Stimulated activated memory B cell treated with anti-CD40 and anti-IgM and Interleukin-4, amounts not matched to agents 10 μg/mL and 1 μg/mL and 100 μg/mL, for 72 hours (primary cell): ENCODE data around the gene DLGAP5.

Experiments
- ATAC-seq: fragments of 150-1000 bp; cut with Tn5 transposase; 2 replicates; pipeline ENCODE4 v1.10.0; 2021
- H3K27ac Mint-ChIP-seq: one replicate; pipeline ENCODE4 v1.8.0; 2022; ENCODE audit warnings: mild to moderate bottlenecking, mixed read lengths
- H3K27me3 Mint-ChIP-seq: one replicate; pipeline ENCODE4 v1.8.0; 2022; ENCODE audit warnings: mixed read lengths
- H3K36me3 Mint-ChIP-seq: one replicate; pipeline ENCODE4 v1.8.0; 2022; ENCODE audit warnings: mixed read lengths
- H3K4me1 Mint-ChIP-seq: one replicate; pipeline ENCODE4 v1.8.0; 2022; ENCODE audit warnings: mixed read lengths
- H3K4me3 Mint-ChIP-seq: one replicate; pipeline ENCODE4 v1.8.0; 2022; ENCODE audit warnings: mild to moderate bottlenecking, moderate library complexity, mixed read lengths
- H3K9me3 Mint-ChIP-seq: one replicate; pipeline ENCODE4 v1.8.0; 2022; ENCODE audit warnings: mixed read lengths

DLGAP5 gene

DNA sequence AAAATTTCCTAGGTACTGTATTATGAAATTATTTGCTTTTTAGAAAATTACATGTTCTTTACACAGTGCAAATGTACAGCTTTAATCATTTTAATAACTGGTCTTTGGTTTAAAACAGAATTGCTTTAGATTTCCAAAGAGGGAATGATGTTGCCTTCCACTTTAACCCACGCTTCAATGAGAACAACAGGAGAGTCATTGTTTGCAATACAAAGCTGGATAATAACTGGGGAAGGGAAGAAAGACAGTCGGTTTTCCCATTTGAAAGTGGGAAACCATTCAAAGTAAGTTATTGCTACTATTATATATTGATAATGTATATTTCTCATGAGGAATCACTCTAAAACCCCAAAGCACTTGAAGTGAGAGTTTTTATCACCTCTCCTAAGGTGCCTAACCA, 48.9 kb downstream of the DLGAP5 start:
- Mint-ChIP-seq H3K4me1 (no peaks in the 10 kb centered on the region), H3K27me3 (no peaks in the 10 kb centered on the region), H3K4me3 (no peak overlapping the region), H3K36me3 (peaks cover 21% of the 10 kb centered on the region), H3K27ac (no peak overlapping the region), H3K9me3 (no peaks in the 10 kb centered on the region)
- ATAC-seq: no peak

- Mint-ChIP-seq H3K9me3 (no peaks in the 10 kb centered on the region), H3K4me3 (no peak overlapping the region), H3K27ac (no peak overlapping the region), H3K27me3 (no peaks in the 10 kb centered on the region), H3K4me1 (no peaks in the 10 kb centered on the region), H3K36me3 (peaks cover 21% of the 10 kb centered on the region)
- no peak for ATAC-seq
Measured at GRCh38 chr14:55141825-55142224, 49.6 kb downstream of the DLGAP5 start.

GRCh38 chr14:55139696-55140509, 51.5 kb downstream of the DLGAP5 start:
- H3K36me3 Mint-ChIP-seq: peaks cover 21% of the 10 kb centered on the region
- no peaks in the 10 kb centered on the region for H3K27me3 Mint-ChIP-seq
- no peaks in the 10 kb centered on the region for H3K4me1 Mint-ChIP-seq
- H3K27ac Mint-ChIP-seq: no peak overlapping the region
- H3K9me3 Mint-ChIP-seq: no peaks in the 10 kb centered on the region
- no peak for ATAC-seq
- H3K4me3 Mint-ChIP-seq: no peak overlapping the region

GRCh38 chr14:55139141-55139540, 52.2 kb downstream of the DLGAP5 start:
- H3K9me3 Mint-ChIP-seq: no peaks in the 10 kb centered on the region
- H3K36me3 Mint-ChIP-seq: peaks cover 21% of the 10 kb centered on the region
- H3K4me3 Mint-ChIP-seq: no peak overlapping the region
- H3K27me3 Mint-ChIP-seq: no peaks in the 10 kb centered on the region
- no peak for ATAC-seq
- H3K27ac Mint-ChIP-seq: no peak overlapping the region
- H3K4me1 Mint-ChIP-seq: no peaks in the 10 kb centered on the region

DNA sequence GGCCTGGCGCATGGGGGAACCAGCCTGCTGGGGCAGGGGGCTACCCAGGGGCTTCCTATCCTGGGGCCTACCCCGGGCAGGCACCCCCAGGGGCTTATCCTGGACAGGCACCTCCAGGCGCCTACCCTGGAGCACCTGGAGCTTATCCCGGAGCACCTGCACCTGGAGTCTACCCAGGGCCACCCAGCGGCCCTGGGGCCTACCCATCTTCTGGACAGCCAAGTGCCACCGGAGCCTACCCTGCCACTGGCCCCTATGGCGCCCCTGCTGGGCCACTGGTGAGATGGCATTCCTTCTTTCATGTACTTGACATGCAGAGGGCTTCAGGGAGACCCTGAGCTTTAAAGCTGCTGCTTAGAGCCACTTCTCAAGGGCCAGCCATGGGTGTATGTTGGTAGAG, 53.3 kb downstream of the DLGAP5 start:
- Mint-ChIP-seq H3K4me3 (no peak overlapping the region), H3K4me1 (no peaks in the 10 kb centered on the region), H3K36me3 (peaks cover 21% of the 10 kb centered on the region), H3K27me3 (no peaks in the 10 kb centered on the region), H3K9me3 (no peaks in the 10 kb centered on the region), H3K27ac (no peak overlapping the region)
- ATAC-seq: peak; percentile 31

GRCh38 chr14:55136885-55137786, 54.2 kb downstream of the DLGAP5 start:
- no peaks in the 10 kb centered on the region for H3K9me3 Mint-ChIP-seq
- H3K4me3 Mint-ChIP-seq: no peak overlapping the region
- no peaks in the 10 kb centered on the region for H3K27me3 Mint-ChIP-seq
- H3K36me3 Mint-ChIP-seq: peaks cover 21% of the 10 kb centered on the region
- no peak overlapping the region for H3K27ac Mint-ChIP-seq
- no peaks in the 10 kb centered on the region for H3K4me1 Mint-ChIP-seq
- no peak for ATAC-seq

DNA sequence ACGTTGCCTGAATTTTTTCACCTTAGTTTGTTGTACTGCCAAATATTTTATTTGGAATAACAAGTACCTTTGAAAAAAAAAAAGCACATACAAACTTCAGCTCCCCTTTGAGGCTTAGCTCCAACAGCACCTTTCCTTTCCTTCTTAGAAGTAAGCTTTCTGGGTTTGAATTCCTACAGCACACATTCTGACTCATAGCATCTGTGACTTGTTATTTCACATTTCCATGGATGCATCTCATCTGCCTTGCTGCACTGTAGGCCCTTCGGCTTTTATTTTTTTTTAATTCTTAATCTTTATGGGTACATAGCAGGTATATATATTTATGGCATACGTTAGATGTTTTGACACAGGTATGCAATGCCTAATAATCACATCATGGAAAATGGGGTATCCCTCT, 55.1 kb downstream of the DLGAP5 start:
- no peak for ATAC-seq
- no peak overlapping the region for H3K4me3 Mint-ChIP-seq

DNA sequence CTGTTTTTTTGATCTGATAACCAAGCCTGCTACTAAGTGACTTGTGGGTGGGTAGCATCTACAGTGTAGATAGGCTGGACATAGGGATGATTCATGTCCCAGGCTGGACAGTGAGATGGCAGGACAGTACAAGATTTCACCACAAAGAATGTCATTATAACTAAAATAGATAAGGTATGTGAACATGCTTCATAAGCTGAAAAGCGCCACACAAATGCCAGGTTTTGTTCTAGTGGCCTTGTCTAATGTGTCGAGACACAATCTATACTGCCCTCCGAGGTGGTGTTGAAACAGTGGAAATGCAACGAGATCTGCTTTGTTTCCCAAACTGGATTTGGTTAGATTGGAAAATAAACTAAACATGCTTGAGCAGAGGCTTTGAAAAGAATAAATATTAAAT, 58.0 kb downstream of the DLGAP5 start:
- H3K36me3 Mint-ChIP-seq: no peaks in the 10 kb centered on the region
- peaks cover 19% of the 10 kb centered on the region for H3K4me1 Mint-ChIP-seq
- H3K9me3 Mint-ChIP-seq: no peaks in the 10 kb centered on the region
- no peak for ATAC-seq
- H3K27ac Mint-ChIP-seq: no peak overlapping the region
- no peak overlapping the region for H3K4me3 Mint-ChIP-seq
- no peaks in the 10 kb centered on the region for H3K27me3 Mint-ChIP-seq

More for the DNA sequence above, 55.1 kb downstream of the DLGAP5 start:
- Mint-ChIP-seq H3K9me3 (no peaks in the 10 kb centered on the region), H3K4me1 (peaks cover 5% of the 10 kb centered on the region), H3K36me3 (peaks cover 15% of the 10 kb centered on the region), H3K27ac (no peak overlapping the region), H3K27me3 (no peaks in the 10 kb centered on the region)

- Mint-ChIP-seq H3K36me3 (no peaks in the 10 kb centered on the region), H3K27ac (no peak overlapping the region), H3K27me3 (no peaks in the 10 kb centered on the region), H3K4me1 (peaks cover 19% of the 10 kb centered on the region), H3K9me3 (no peaks in the 10 kb centered on the region), H3K4me3 (no peak overlapping the region)
- ATAC-seq: no peak
Measured at GRCh38 chr14:55131370-55132137, 59.8 kb downstream of the DLGAP5 start.

GRCh38 chr14:55130196-55130550, 61.2 kb downstream of the DLGAP5 start:
- H3K27ac Mint-ChIP-seq: peak overlapping the region; percentile 82
- H3K4me1 Mint-ChIP-seq: peaks cover 24% of the 10 kb centered on the region
- H3K27me3 Mint-ChIP-seq: no peaks in the 10 kb centered on the region
- no peaks in the 10 kb centered on the region for H3K36me3 Mint-ChIP-seq
- H3K9me3 Mint-ChIP-seq: no peaks in the 10 kb centered on the region
- ATAC-seq: no peak
- peak overlapping the region; percentile 86 for H3K4me3 Mint-ChIP-seq

GRCh38 chr14:55129428-55130195, 61.8 kb downstream of the DLGAP5 start:
- ATAC-seq: peak; percentile 83
- H3K4me1 Mint-ChIP-seq: peaks cover 24% of the 10 kb centered on the region
- H3K36me3 Mint-ChIP-seq: no peaks in the 10 kb centered on the region
- H3K9me3 Mint-ChIP-seq: no peaks in the 10 kb centered on the region
- H3K27ac Mint-ChIP-seq: peak overlapping the region; percentile 82
- peak overlapping the region; percentile 86 for H3K4me3 Mint-ChIP-seq
- no peaks in the 10 kb centered on the region for H3K27me3 Mint-ChIP-seq

- peak; percentile 78 for ATAC-seq
- no peaks in the 10 kb centered on the region for H3K9me3 Mint-ChIP-seq
- no peaks in the 10 kb centered on the region for H3K36me3 Mint-ChIP-seq
- H3K27me3 Mint-ChIP-seq: no peaks in the 10 kb centered on the region
- H3K4me3 Mint-ChIP-seq: peak within 1 kb of the TSS; percentile 86
- peak within 1 kb of the TSS; percentile 82 for H3K27ac Mint-ChIP-seq
- H3K4me1 Mint-ChIP-seq: peaks cover 24% of the 10 kb centered on the region
Measured at GRCh38 chr14:55129086-55129427, 62.3 kb downstream of the DLGAP5 start, which contains the start of gene LGALS3. LGALS3 (plus strand) TSS chr14:55129252; CDS start chr14:55137374, 8,122 bp downstream.

DNA sequence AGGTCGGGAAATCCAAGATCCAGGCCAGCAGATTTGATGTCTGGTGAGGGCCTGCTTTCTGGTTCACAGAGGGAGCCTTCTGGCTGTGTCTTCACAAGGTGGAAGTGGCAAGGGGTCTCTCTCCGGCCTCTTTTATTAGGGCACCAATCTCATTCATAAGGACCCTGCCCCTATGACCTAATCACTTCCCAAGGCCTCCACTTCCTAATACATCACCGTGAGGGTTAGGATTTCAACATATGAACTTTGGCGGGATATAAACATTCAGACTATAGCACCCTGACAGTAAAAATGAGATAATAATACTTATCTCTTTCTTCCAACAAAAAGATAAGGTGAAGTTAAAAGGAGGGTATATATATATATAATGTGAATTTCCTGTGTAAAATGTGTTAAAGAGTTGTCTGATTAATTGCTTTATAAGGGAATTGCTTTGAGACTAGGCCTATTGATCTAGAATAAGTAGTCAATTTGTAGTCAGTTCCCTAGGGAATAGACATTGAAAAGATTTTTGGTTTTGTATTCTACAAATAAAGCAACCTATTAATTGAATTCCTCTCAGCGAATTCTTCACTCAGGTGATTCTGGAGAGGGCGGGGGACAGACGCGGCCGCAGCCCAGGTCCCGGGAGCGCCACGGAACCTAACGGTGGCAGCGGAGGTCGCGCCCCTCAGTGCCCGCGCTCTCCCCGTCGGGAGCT, 62.8 kb downstream of the DLGAP5 start:
- Mint-ChIP-seq H3K9me3 (no peaks in the 10 kb centered on the region), H3K36me3 (no peaks in the 10 kb centered on the region), H3K27me3 (no peaks in the 10 kb centered on the region), H3K4me3 (peak overlapping the region; percentile 83), H3K4me1 (peaks cover 24% of the 10 kb centered on the region), H3K27ac (peak overlapping the region; percentile 82)
- no peak for ATAC-seq

GRCh38 chr14:55127460-55127951, 63.9 kb downstream of the DLGAP5 start:
- H3K4me3 Mint-ChIP-seq: no peak overlapping the region
- H3K27ac Mint-ChIP-seq: no peak overlapping the region
- H3K4me1 Mint-ChIP-seq: peaks cover 24% of the 10 kb centered on the region

More at GRCh38 chr14:55127460-55127951, 63.9 kb downstream of the DLGAP5 start:
- Mint-ChIP-seq H3K27me3 (no peaks in the 10 kb centered on the region), H3K36me3 (no peaks in the 10 kb centered on the region), H3K9me3 (no peaks in the 10 kb centered on the region)
- ATAC-seq: no peak
